ENCODE measurements around the gene FSHR.

Gene FSHR

DNA sequence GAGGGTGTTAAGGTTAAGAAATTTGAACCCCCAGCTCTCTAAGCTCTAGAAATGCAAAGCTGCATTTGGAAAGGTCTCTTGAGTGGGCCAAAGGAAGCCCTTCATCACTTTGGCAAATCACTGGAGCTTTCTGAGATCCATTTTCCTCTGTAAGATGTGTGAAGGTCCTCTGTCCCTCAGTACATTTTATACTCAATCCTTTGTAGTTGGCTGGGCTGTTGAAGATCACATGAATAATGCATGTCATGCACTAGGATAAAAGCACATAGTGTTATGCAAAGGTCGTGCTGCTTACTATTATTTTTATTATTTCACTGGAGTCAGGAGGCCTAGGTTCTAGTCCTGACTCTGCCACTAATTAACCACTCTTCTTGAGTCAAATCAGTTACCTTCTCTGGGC, 124.9 kb downstream of the FSHR start:
- no peak for DNase-seq

DNA sequence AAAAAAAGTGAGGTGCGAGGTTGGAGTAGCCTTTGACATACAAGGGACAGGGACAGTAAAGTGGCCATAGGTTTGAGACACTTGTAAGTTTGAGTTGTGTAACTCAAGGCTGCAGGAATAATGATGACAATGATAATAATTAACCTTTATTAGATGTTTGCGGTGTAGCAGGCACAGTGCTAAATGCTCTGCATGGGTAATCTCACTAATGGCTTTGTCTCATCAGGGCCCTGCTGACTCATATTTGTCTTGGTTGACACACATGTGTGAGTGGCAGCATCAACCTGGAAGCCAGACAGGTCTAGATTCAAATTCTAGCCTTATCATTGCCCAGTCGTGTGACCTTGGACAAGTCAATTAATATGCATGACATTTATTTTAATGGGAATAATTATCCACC, 126.2 kb downstream of the FSHR start:
- no peak for DNase-seq

DNA sequence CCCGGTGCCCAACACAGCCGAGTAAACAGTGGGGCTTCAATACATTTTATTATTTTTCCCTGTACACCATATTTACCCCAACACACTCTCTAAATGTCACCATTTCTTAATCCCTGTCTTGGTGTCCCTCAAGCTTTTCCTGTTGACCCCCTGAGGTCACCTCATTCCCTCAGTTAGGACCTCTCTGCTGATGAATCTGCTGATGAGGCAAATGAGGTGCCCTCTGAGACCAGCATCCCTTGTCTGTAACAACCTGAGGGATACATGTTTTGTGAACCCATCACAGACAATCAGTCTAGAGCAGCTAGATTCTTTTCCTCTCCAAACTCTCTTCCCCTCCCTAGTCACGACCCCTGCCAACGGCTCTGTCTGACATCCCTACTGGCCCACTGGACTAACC, 127.6 kb downstream of the FSHR start:
- no peak for DNase-seq

- DNase-seq = no peak
Observed at GRCh38 chr2:49021271-49021670, 133.0 kb downstream of the FSHR start.

DNA sequence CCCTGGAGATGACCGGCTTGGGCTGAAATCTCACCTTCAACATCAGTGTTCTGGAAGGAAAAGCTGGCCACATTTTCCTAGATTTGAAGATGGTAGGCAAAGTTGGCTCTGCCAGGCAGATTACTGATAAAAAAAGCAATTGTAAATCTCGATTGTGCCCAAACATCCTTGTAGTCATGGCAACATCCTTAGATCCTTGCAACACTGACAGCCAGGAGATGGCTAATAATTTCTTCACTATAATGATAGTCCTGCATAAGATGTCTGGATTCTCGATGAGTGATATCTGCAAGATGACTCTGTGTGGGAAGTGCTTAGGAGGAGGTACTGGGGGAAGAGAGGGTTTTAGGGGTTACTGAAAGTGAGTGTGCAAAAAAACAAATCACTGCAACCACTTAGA, 149.1 kb downstream of the FSHR start:
- DNase-seq = no peak

DNA sequence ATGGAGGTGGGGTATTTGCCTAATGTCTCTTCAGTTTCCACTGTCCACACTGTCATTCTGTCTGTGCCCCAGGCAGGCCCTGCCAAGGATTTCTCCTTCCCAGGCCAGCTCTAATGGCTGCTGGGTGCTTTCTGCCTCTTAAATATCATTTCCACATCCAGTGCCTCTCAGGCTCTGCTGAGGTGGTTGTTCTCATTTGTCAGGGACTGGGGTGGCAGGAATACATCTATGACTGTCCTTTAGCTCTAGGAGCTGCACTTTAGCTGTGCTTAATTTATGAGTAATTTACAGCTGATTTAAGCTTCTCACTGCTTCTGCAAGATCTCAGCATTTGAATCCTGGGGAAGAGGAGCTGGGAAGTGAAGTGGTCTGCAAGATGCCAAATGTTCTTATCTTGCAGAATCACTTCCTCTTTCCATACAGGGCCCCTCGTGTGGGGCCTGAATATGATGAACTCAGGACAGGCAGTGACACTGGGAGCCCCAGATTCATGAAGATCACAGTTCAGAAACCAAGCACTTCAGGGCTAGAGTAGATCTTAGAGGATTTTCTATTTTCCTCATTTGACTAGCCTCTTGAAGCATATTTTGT, 150.2 kb downstream of the FSHR start:
- DNase-seq = peak; percentile 23

GRCh38 chr2:49003201-49003600, 151.1 kb downstream of the FSHR start:
- no peak for DNase-seq

GRCh38 chr2:49002750-49003149, 151.6 kb downstream of the FSHR start:
- no peak for DNase-seq

GRCh38 chr2:49000695-49001094, 153.6 kb downstream of the FSHR start:
- no peak for DNase-seq

DNA sequence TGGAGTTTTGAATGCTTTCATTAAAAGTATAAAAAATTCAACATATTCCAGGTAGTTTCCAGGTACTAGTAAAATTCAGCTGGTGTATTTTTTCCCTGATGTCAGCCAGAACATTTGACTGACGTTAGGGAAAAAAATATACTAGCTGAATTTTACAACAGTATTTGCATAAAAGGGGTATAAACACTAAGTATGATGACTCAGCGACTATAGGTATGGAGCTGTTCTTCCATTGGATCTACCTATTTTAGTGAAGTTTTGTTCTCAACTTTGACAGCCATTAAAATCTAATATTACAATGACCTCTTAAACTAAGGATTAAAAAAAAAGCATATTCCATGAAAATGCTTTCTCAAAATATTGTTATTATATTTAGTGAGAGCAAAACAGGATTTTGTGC, 155.9 kb downstream of the FSHR start:
- DNase-seq = no peak

DNA sequence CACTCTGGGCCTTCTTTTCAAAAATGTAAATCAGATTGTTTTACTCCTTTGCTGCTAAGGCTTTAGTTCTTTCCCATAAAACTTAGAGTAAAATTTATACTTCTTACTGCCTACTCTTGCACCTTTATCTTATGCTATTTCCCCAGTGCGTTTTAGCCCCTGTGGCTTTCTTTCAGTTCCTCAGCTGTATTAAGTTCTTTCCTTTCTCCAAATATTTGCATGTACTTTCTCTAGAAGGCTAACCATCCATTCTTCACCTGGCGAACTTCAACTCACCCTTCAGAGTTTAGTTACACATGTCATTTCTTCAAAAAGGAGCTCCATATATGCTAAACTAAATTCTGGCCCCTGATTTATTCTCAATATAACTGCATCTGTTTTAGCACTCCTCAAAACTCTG, 160.7 kb downstream of the FSHR start:
- no peak for DNase-seq

GRCh38 chr2:48991415-48992131, 162.7 kb downstream of the FSHR start:
- no peak for DNase-seq

DNA sequence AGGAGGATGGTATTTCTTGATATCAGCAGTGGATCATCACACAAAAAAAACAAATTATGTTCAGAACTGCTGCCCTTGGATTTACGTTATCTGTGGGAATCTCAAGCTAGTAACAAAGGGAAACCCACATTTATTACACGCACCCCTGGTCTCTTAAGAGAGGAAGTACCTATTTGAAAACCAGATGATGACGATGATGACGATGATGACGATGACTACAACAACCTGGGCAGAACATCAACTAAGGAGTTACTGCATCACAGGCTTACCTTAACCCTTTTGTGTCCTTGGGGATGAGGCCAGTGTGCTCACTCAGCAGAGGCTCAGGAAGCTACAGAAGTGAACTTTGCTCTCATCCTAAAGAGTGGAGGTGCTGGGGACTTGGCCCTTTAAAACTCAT, 169.4 kb downstream of the FSHR start:
- no peak for DNase-seq

- no peak for DNase-seq
Observed at GRCh38 chr2:48983551-48983950, 170.8 kb downstream of the FSHR start.

DNA sequence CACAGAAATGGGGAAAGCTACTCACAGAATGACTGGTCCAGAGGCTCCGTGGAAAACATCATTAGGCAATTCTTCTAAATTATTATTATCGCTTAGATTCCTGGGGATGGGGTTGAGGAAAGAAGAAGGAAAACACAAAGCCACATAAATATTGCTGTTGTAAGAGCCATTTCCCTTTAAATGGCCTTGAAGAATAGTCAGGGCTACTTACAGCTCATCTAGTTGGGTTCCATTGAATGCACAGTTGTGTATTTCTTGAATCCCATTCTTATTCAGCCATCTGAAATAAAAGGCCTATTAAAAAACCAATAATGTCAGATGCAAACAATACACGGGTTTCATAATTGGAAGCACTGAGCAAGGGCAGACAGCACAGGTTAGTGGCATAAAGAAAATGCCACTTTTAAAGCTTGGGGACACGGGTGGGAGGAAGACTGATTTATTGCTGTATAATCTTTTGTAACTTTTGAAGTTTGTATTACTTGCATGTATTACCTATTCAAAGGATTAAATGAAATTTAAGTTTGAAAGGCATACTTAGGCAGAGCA, 171.4 kb downstream of the FSHR start:
- DNase-seq = no peak

DNA sequence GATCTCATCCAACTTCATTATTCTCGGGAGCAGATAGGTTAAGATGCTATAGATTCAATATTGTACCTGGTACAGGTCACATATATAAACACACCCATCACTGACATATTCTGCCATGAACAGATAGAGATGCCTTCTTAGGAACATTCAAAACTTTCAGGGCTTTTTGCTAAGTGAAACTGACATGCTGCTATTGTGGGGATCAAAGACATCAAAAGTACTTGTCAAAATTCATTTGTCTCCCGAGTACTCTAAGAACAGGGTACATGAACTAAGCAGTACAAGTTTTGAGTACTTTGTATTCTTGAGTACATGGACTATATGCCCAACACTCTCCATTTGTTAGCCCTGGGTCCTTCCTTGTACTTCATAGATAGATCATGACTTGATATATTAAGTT, 173.5 kb downstream of the FSHR start:
- DNase-seq = no peak

DNA sequence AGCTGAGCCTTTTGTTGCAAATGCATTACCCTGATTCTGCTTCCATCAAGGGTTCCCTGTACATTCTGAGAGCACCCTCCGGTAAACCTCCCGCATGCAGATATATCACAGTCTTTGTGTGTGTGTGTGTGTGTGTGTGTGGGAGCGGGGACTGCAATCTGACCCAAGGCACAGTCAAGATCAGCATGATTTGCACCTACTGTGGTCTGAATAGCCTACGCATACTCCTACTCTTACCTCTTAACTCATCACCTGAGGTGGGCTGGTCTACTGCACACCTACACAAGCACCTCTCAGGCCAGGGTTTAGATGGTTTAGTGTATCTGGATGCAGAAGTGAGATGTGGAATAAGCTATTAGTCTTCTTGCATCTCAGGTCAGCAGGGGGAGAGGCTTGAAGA, 174.6 kb downstream of the FSHR start:
- DNase-seq = no peak

- no peak for DNase-seq
Observed at GRCh38 chr2:48978131-48978530, 176.2 kb downstream of the FSHR start.

GRCh38 chr2:48971801-48972200, 182.5 kb downstream of the FSHR start:
- DNase-seq = no peak

GRCh38 chr2:48968011-48968410, 186.3 kb downstream of the FSHR start:
- no peak for DNase-seq

GRCh38 chr2:48965204-48965603, 189.1 kb downstream of the FSHR start:
- DNase-seq = no peak

- no peak for DNase-seq
Observed at GRCh38 chr2:48961009-48961408, 193.3 kb downstream of the FSHR start.

DNA sequence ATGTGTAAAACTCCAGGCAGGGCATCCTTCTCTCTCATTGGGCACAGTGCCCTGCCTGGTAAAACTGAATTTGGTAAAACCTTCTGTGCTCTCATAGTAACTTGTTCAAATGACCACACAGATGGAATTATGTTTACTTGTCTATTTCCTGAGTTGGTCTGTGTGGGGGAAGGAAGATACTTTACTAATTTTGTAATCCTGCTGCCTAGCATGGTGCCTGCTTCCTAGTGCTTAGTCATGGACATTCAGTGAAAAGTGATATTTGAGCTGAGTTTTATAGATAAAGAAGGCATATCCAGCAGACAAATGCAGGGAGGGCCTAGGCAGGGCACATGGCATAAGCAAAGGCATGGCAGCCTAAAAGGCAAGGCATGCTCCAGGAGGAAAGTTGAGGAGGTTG, 199.4 kb downstream of the FSHR start:
- peak; percentile 58 for DNase-seq

GRCh38 chr2:48954311-48954710, 200.0 kb downstream of the FSHR start:
- DNase-seq = no peak

DNA sequence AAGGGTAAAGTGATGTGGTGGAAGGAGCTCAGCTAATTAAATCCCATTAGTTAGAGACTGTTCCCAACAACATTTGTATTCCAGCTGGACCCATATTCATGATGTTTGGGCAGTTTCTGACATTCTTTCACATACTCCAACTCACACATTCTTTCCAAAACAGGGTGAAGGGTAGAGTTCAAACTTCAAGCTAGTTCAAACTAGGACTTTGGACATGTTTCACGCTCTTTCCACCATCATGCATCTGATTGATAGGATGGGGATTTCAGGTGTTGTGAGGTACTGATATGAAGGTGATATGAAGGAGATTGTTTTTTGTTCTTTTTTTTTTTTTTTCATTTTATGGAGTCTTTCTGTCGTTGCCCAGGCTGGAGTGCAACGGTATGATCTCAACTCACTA, 201.7 kb downstream of the FSHR start:
- no peak for DNase-seq
